Omental fat pad (tissue), 4 donors: ENCODE measurements around the gene TMEM255B. TPM values are rescaled to one million over a fixed set of nuclear protein-coding genes. Genes with fewer than 3 reads are reported as not detected.

Experiments
- ATAC-seq: fragments of 150-250 bp; one replicate; pipeline ENCODE4 v1.9.1; 2016; ENCODE audit warnings: mild to moderate bottlenecking, moderate library complexity; ENCODE audit not compliant: low FRiP score
- DNase-seq: peaks from one replicate; pipeline ENCODE4 v3.0.0-alpha.2; 2019; ENCODE audit warnings: low spot score
- total RNA-seq, 4 donors: library from RNA; depleted of rRNA; stranded (reverse); fragments of >200 nt; gene quantifications; one replicate each; pipeline ENCODE4 v1.1.0, GENCODE V29; 2016
- TF ChIP-seq, protein P1 (sequence below), 3 donors: fragments of 450-650 bp; IDR thresholded peaks; one replicate each; pipeline ENCODE4 v1.5.1; 2016 to 2017; ENCODE audit warnings: antibody characterized with exemption in 3 of 3, mild to moderate bottlenecking in 3 of 3, moderate library complexity in 2 of 3

The TMEM255B gene
- total RNA-seq, 4 donors from 2014 or later, result 2.7 to 19.1 (median 11.7) TPM

DNA sequence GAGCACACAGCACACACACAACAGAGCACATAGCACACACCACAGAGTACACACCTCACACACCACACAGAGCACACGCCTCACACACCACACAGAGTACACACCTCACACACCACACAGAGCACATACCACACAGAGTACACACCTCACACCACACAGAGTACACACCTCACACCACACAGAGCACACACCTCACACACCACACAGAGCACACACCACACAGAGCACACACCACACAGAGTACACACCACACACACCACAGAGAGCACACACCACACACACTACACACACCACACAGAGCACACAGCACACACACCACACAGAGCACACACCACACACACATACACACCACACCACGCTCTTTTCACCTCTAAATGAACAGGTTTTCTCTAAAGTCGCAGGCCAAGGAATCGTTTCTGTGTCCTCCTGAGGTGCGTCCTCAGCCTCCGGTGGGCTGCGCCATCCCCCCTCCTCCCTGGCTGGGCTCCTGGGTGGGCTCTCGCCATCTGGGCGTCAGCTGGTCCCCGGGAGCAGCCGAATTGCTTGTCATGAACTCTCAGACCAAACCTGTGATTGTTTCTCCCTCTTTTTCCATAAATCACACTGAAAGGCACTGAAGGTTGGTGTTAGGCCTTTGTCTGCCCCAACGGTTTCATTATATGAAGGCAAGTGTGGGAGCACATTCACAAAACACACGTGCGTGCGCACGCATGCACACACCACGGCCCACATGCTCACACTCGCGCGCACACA, 37.4 kb downstream of the TMEM255B start:
- no peak for ATAC-seq
- DNase-seq, result no peak
- TF ChIP-seq, protein P1, sequence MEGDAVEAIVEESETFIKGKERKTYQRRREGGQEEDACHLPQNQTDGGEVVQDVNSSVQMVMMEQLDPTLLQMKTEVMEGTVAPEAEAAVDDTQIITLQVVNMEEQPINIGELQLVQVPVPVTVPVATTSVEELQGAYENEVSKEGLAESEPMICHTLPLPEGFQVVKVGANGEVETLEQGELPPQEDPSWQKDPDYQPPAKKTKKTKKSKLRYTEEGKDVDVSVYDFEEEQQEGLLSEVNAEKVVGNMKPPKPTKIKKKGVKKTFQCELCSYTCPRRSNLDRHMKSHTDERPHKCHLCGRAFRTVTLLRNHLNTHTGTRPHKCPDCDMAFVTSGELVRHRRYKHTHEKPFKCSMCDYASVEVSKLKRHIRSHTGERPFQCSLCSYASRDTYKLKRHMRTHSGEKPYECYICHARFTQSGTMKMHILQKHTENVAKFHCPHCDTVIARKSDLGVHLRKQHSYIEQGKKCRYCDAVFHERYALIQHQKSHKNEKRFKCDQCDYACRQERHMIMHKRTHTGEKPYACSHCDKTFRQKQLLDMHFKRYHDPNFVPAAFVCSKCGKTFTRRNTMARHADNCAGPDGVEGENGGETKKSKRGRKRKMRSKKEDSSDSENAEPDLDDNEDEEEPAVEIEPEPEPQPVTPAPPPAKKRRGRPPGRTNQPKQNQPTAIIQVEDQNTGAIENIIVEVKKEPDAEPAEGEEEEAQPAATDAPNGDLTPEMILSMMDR (IDR thresholded peaks at IDR 0.05), result no peak

GRCh38 chr13:113796964-113797676, 38.1 kb downstream of the TMEM255B start:
- no peak for ATAC-seq
- TF ChIP-seq, protein P1 (IDR thresholded peaks at IDR 0.05), result no peak
- DNase-seq, result no peak

GRCh38 chr13:113798200-113798811, 39.3 kb downstream of the TMEM255B start:
- TF ChIP-seq, protein P1 (IDR thresholded peaks at IDR 0.05), result no peak
- no peak for ATAC-seq
- no peak for DNase-seq

DNA sequence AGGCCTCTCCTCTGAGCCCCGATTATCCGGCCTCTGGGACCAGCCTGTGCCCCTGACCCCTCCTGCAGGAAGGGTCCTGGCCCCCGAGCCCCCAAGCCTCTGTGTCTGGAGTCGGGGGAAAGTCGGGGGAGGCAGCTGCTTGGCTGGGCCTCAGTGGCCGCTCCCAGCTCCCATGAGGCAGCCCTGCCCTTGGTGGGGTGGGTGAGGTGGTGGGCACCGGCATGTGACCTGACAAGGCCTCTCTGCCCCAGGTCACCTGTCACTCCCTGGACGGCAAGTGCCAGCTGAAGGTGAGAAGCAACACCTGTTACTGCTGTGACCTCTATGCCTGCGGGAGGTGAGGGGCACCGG, 41.5 kb downstream of the TMEM255B start:
- no peak for ATAC-seq
- no peak for DNase-seq
- TF ChIP-seq, protein P1 (IDR thresholded peaks at IDR 0.05), result no peak

- ATAC-seq, result no peak
- no peak for DNase-seq
- TF ChIP-seq, protein P1 (IDR thresholded peaks at IDR 0.05), result no peak
Observed at GRCh38 chr13:113801289-113801961, 42.4 kb downstream of the TMEM255B start.

DNA sequence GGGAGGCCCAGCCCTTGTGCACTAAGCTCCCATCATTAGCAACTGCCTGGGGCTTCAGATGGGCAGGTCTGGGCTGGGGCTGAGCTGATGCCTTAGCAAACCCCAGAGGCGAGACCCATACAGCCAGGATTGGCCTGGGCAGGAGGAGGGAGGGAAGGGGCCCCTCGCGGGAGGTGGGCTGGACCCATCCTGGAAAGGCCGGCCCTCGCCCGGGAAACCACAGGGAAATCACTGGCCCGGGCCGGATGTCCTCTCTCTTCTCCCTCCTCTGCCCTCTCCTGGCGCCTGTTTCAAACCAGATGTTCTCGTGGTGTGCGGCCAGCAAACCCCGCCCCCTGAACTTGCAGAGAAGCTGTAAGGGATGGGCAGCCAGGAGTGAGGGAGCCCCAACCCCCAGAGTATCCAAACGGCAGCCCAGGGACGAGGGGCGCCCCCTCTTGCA, 43.1 kb downstream of the TMEM255B start:
- ATAC-seq (no peak), DNase-seq (no peak)
- TF ChIP-seq, protein P1 (IDR thresholded peaks at IDR 0.05), result no peak
